Stomach (tissue), 9 donors: Measurements from ENCODE around the gene CEBPE. TPM values are rescaled to one million over a fixed set of nuclear protein-coding genes. Genes with fewer than 3 reads are reported as not detected.

Experiments used
- DNase-seq, 2 donors: peaks; one replicate each; pipeline versions ENCODE4 v3.0.0 to v3.0.0-alpha.2; 2013 to 2019
- H3K27ac ChIP-seq, 5 donors: fragments of 200-600 bp in 4 of 5; sonication (generic) in 4 of 5; one replicate each; pipeline ENCODE4 v1.5.1; 2013 to 2019; ENCODE audit warnings: mild to moderate bottlenecking in 1 of 5, moderate library complexity in 1 of 5
- H3K27me3 ChIP-seq, 3 donors: fragments of 200-600 bp; sonication (generic); one replicate each; pipeline ENCODE4 v1.5.1; 2017 to 2019; ENCODE audit warnings: mixed run types in 1 of 3
- H3K36me3 ChIP-seq, 4 donors: fragments of 200-600 bp; sonication (generic); 1 replicate in 3 of 4; 2 replicates in 1 of 4; pipeline ENCODE4 v1.5.1; 2016 to 2019
- H3K4me1 ChIP-seq, 4 donors: fragments of 200-600 bp; sonication (generic); one replicate each; pipeline ENCODE4 v1.5.1; 2016 to 2019
- H3K4me3 ChIP-seq, 4 donors: fragments of 200-600 bp; sonication (generic) in 3 of 4; one replicate each; pipeline ENCODE4 v1.5.1; 2016 to 2019; ENCODE audit warnings: mild to moderate bottlenecking in 1 of 4
- H3K9me3 ChIP-seq, 4 donors: fragments of 200-600 bp; sonication (generic); one replicate each; pipeline ENCODE4 v1.5.1; 2016 to 2019
- EP300 ChIP-seq: sonication (generic); formaldehyde crosslinking; IDR thresholded peaks from one replicate; pipeline ENCODE4 v1.6.1; 2017; ENCODE audit warnings: antibody characterized with exemption
- POLR2A ChIP-seq, 4 donors: fragments of 450-650 bp; IDR thresholded peaks; one replicate each; pipeline ENCODE4 v1.6.1; 2016; ENCODE audit warnings: antibody characterized with exemption in 4 of 4, control low read depth in 2 of 4, mild to moderate bottlenecking in 1 of 4, moderate library complexity in 1 of 4
- POLR2AphosphoS5 ChIP-seq, 3 donors: sonication (generic); formaldehyde crosslinking; IDR thresholded peaks; one replicate each; pipeline ENCODE4 v1.6.1; 2016; ENCODE audit warnings: antibody characterized with exemption in 3 of 3
- WGBS, 5 donors: extraction: QIAGEN DNeasy Blood & Tissue Kit in 3 of 5; methylation state at CpG; one replicate each; pipeline versions ENCODE4 v1.1.5 to v1.1.7; 2013 to 2018; 5-methylcytosine and 5-hydroxymethylcytosine counted together
- intact Hi-C: fragments of 100-400 bp; cut with DNase I; formaldehyde crosslinking; loops from one replicate; pipeline ENCODE4 v1.15.1; 2023; ENCODE audit warnings: low total_unique reads
- polyA plus RNA-seq, 3 donors: library from polyadenylated mRNA; stranded (reverse); fragments of 200-250 nt; gene quantifications; one replicate each; pipeline ENCODE4 v1.2.3, GENCODE V29; 2013
- total RNA-seq, 5 donors: library from RNA; depleted of rRNA; stranded (reverse); fragments of >200 nt; gene quantifications; one replicate each; pipeline versions ENCODE4 v1.1.0 to v1.2.3, GENCODE V29; 2014 to 2016
- TF ChIP-seq, protein P1 (sequence below), 7 experiments: fragments of 450-650 bp in 4 of 7; fragments of 200-600 bp in 3 of 7; sonication (generic) in 3 of 7; IDR thresholded peaks; one replicate each; pipeline ENCODE4 v1.5.1; 2016 to 2019; ENCODE audit warnings: antibody characterized with exemption in 7 of 7, control low read depth in 2 of 7, mild to moderate bottlenecking in 1 of 7
- donor health status: healthy with polysubstance abuse.
- donor health status: Bipolar disorder and iron deficiency.
- donor health status: healthy.

Gene CEBPE
- total and polyA plus RNA-seq, 8 donors = 0.37 TPM; not detected in 7

DNA sequence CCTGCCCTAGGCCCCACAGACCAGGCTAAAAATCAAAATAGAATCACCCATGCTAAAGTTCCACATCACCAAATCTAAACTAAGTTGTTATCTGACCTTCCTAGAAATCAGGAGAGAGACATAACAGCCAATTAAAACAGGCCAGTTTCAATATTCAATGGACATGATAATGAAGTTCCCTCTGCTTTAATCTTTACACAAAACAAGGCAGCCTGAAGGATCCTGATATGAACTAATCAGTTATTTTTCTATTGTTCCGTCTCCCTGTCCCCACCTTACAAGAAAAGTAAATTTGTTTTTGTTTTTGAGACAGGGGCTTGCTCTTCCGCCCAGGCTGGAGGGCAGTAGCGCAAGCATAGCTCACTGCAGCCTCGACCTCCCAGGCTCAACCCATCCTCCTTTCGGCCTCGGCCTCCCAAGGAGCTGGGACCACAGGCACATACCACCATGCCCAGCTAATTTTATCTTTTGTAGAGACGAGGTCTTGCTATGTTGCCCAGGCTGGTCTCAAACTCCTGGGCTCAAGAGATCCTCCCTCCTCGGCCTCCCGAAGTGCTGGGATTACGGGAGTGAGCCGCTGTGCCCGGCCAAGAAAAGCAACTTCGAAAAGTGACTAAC, 5.4 kb upstream of the CEBPE start:
- peak overlapping the region in 1 of 5 donors; percentile 62 for H3K27ac ChIP-seq
- no peaks in the 10 kb centered on the region for H3K27me3 ChIP-seq
- no peaks in the 10 kb centered on the region for H3K9me3 ChIP-seq
- no peak for DNase-seq
- 83 to 87% (median 86%) methylated on average over 13 of the region's 13 CpGs for WGBS, 5 donors
- peaks cover 21 to 36% (median 34%) of the 10 kb centered on the region in 4 donors for H3K36me3 ChIP-seq
- TF ChIP-seq EP300 (no peak), POLR2A (IDR thresholded peaks at IDR 0.05) (no peak), POLR2AphosphoS5 (IDR thresholded peaks at IDR 0.05) (no peak)
- TF ChIP-seq, protein P1, sequence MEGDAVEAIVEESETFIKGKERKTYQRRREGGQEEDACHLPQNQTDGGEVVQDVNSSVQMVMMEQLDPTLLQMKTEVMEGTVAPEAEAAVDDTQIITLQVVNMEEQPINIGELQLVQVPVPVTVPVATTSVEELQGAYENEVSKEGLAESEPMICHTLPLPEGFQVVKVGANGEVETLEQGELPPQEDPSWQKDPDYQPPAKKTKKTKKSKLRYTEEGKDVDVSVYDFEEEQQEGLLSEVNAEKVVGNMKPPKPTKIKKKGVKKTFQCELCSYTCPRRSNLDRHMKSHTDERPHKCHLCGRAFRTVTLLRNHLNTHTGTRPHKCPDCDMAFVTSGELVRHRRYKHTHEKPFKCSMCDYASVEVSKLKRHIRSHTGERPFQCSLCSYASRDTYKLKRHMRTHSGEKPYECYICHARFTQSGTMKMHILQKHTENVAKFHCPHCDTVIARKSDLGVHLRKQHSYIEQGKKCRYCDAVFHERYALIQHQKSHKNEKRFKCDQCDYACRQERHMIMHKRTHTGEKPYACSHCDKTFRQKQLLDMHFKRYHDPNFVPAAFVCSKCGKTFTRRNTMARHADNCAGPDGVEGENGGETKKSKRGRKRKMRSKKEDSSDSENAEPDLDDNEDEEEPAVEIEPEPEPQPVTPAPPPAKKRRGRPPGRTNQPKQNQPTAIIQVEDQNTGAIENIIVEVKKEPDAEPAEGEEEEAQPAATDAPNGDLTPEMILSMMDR (IDR thresholded peaks at IDR 0.05) = no peak
- H3K4me1 ChIP-seq = peaks cover 9 to 56% (median 21%) of the 10 kb centered on the region in 4 donors
- intact Hi-C loops = loop anchor here (5.0 kb wide), 1 partner anchor 63 kb away; no protein-coding TSS in a partner anchor
- no peak overlapping the region for H3K4me3 ChIP-seq

DNA sequence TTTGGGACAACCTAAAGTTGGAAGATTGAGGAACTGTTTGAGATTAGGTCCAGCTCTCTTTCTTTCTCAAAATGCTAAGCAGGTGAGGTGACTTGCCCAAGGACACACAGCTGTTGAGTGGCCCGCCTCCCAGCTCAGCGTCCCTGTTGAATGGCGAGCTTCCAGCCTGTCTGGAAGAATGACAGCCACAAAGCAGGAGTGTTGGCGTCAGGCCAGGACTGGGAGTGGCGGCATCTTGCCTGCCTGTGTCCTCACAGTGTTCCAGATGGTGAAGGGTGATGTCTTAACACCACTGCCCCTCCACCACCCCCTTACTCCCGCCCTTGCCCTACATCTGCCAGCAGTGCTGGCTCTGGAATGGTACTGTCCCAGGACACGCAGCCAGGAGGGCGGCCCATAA, 4.4 kb upstream of the CEBPE start:
- no peak overlapping the region for H3K4me3 ChIP-seq
- H3K27ac ChIP-seq = peak overlapping the region in 2 of 5 donors; percentile 25 to 62
- H3K9me3 ChIP-seq = no peaks in the 10 kb centered on the region
- peaks cover 9 to 57% (median 21%) of the 10 kb centered on the region in 4 donors for H3K4me1 ChIP-seq
- peak; percentile 74 to 93 for DNase-seq
- intact Hi-C loops = loop anchor here (5.0 kb wide), 1 partner anchor 64 kb away; no protein-coding TSS in a partner anchor
- peak in 1 of 3 donors; percentile 47 for TF ChIP-seq POLR2AphosphoS5 (IDR thresholded peaks at IDR 0.05)
- no peak for TF ChIP-seq EP300
- TF ChIP-seq, protein P1 (IDR thresholded peaks at IDR 0.05) = no peak
- TF ChIP-seq POLR2A (IDR thresholded peaks at IDR 0.05) = no peak
- peaks cover 0 to 4% (median 0%) of the 10 kb centered on the region in 3 donors for H3K27me3 ChIP-seq
- H3K36me3 ChIP-seq = peaks cover 11 to 26% (median 23%) of the 10 kb centered on the region in 4 donors
- 28 to 45% (median 33%) methylated on average over 7 to 8 of the region's 8 CpGs for WGBS, 5 donors

DNA sequence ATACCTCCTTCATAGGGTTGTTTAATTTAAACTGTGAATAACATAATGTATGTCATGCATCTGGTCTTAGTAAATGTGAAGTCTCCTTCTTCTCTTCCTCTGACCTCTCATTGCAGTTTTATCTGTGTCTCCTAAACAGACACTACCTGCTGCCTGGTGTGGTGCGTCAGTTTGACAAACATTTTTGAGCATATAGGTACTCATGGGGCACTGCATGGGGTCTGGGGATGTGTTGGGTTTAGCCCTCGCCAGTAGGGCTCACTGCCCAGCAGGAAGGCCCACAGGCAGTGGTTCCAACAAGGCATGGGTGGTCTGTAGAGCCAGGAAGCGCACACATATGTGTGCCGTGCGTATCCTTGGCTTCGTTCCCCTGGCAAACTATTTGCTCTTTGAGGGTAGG, 3.0 kb upstream of the CEBPE start:
- intact Hi-C loops = loop anchor here (5.0 kb wide), 1 partner anchor 65 kb away; no protein-coding TSS in a partner anchor
- no peak overlapping the region for H3K4me3 ChIP-seq
- H3K36me3 ChIP-seq = peaks cover 0 to 13% (median 10%) of the 10 kb centered on the region in 4 donors
- H3K9me3 ChIP-seq = no peaks in the 10 kb centered on the region
- no peak for DNase-seq
- peak overlapping the region in 4 of 5 donors; percentile 48 to 73 (median 56) for H3K27ac ChIP-seq
- peaks cover 0 to 15% (median 0%) of the 10 kb centered on the region in 3 donors for H3K27me3 ChIP-seq
- 84 to 98% (median 91%) methylated on average over 6 of the region's 6 CpGs for WGBS, 5 donors
- H3K4me1 ChIP-seq = peaks cover 9 to 57% (median 21%) of the 10 kb centered on the region in 4 donors
- no peak for TF ChIP-seq POLR2AphosphoS5 (IDR thresholded peaks at IDR 0.05)
- TF ChIP-seq EP300 = no peak
- no peak for TF ChIP-seq POLR2A (IDR thresholded peaks at IDR 0.05)
- TF ChIP-seq, protein P1 (IDR thresholded peaks at IDR 0.05) = no peak

DNA sequence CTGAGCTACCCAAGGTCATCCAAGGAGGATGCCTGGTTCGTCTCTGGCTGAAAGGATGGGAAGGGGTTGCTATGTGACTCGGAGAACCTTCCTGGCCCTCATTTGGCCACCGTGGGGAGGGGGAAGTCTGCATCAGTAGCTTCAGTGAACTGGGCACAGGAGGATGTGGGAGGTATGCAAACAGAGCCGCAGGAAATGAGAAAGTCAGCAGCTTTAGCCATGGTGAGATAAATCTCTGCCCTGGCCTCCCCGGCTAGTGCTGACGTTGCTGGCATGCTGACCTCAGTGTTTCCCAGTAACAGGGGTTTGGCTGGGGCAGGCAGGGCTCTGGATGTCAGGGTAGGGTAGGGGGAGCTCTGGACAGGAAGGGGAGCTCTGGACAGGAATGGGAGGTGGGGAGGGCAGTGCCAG, 2.3 kb upstream of the CEBPE start:
- peak overlapping the region; percentile 23 to 73 (median 56) for H3K27ac ChIP-seq
- no peaks in the 10 kb centered on the region for H3K9me3 ChIP-seq
- peaks cover 9 to 53% (median 21%) of the 10 kb centered on the region in 4 donors for H3K4me1 ChIP-seq
- DNase-seq = peak; percentile 48 to 79
- TF ChIP-seq EP300 (no peak), POLR2AphosphoS5 (IDR thresholded peaks at IDR 0.05) (peak in 1 of 3 donors; percentile 36), POLR2A (IDR thresholded peaks at IDR 0.05) (no peak)
- TF ChIP-seq, protein P1 (IDR thresholded peaks at IDR 0.05) = peak in 1 of 7 experiments; percentile 3
- intact Hi-C loops = loop anchor here (5.0 kb wide), 1 partner anchor 66 kb away; no protein-coding TSS in a partner anchor
- peaks cover 0 to 19% (median 0%) of the 10 kb centered on the region in 3 donors for H3K27me3 ChIP-seq
- WGBS, 5 donors = 19 to 36% (median 24%) methylated on average over 6 of the region's 6 CpGs
- H3K4me3 ChIP-seq = no peak overlapping the region
- H3K36me3 ChIP-seq = peaks cover 0 to 6% (median 3%) of the 10 kb centered on the region in 4 donors
